Measurements from ENCODE around the gene VCL. TPM values are rescaled to one million over a fixed set of nuclear protein-coding genes. Genes with fewer than 3 reads are reported as not detected.

The VCL gene
- total RNA-seq, 1 experiment from 2014 or later, result 495 TPM

GRCh38 chr10:74107391-74107790 is 109.5 kb downstream of the VCL start:
- no peaks in the 10 kb centered on the region for H3K4me1 ChIP-seq (ENCODE audit: control insufficient read depth, insufficient read depth, low read length)

GRCh38 chr10:74109452-74109851 is 111.5 kb downstream of the VCL start:
- in situ Hi-C loops (cut with HindIII; ENCODE audit: low pct_unique_long_range_greater_than_20kb, low sequenced_read_pairs) (no loop called here), intact Hi-C loops (cut with micrococcal nuclease; ENCODE audit: unreplicated experiment) (no loop called here)
- no peaks in the 10 kb centered on the region for H3K4me1 ChIP-seq (ENCODE audit: control insufficient read depth, insufficient read depth, low read length)
- H3K36me3 ChIP-seq (ENCODE audit: control insufficient read depth, insufficient read depth, low read length), result peaks cover 63% of the 10 kb centered on the region
- DNase-seq (ENCODE audit: low read depth, low spot score) (no peak), ATAC-seq (no peak)
- no peak overlapping the region for H3K27ac ChIP-seq (ENCODE audit: low read length)
- no peak overlapping the region for H3K4me3 ChIP-seq (ENCODE audit: low read depth in 2 of 2, low read length in 2 of 2)
- POLR2A ChIA-PET, result no interaction called here
- H3K9me3 ChIP-seq (ENCODE audit: control insufficient read depth, insufficient read depth, low read depth, low read length), result no peaks in the 10 kb centered on the region
- H3K27me3 ChIP-seq (ENCODE audit: control insufficient read depth, insufficient read depth, low read length), result no peaks in the 10 kb centered on the region
- CTCF ChIA-PET, result interaction anchor here (0.5 kb wide), 1 partner anchor 152 kb away, joined by 7 read pairs; no protein-coding TSS in a partner anchor
- BruUV-seq (replicated peaks), result TSS peak; percentile 47
- TF ChIP-seq TCF7L2 (IDR thresholded peaks at IDR 0.05; ENCODE audit: low read depth, low read length), result no peak
- TF ChIP-seq REST (IDR thresholded peaks at IDR 0.05; ENCODE audit: insufficient read depth in 1 of 2, low read depth in 2 of 2, low read length in 1 of 2), result no peak
- TF ChIP-seq, protein P1, sequence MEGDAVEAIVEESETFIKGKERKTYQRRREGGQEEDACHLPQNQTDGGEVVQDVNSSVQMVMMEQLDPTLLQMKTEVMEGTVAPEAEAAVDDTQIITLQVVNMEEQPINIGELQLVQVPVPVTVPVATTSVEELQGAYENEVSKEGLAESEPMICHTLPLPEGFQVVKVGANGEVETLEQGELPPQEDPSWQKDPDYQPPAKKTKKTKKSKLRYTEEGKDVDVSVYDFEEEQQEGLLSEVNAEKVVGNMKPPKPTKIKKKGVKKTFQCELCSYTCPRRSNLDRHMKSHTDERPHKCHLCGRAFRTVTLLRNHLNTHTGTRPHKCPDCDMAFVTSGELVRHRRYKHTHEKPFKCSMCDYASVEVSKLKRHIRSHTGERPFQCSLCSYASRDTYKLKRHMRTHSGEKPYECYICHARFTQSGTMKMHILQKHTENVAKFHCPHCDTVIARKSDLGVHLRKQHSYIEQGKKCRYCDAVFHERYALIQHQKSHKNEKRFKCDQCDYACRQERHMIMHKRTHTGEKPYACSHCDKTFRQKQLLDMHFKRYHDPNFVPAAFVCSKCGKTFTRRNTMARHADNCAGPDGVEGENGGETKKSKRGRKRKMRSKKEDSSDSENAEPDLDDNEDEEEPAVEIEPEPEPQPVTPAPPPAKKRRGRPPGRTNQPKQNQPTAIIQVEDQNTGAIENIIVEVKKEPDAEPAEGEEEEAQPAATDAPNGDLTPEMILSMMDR (IDR thresholded peaks at IDR 0.05), result no peak
- no peak for TF ChIP-seq POLR2AphosphoS5 (IDR thresholded peaks at IDR 0.05; ENCODE audit: low read depth, low read length)
- TF ChIP-seq SIN3A (IDR thresholded peaks at IDR 0.05; ENCODE audit: borderline replicate concordance, insufficient read depth, low read depth, low read length), result no peak

More at GRCh38 chr10:74107391-74107790, 109.5 kb downstream of the VCL start:
- DNase-seq (ENCODE audit: low read depth, low spot score), result no peak
- intact Hi-C loops (cut with micrococcal nuclease; ENCODE audit: unreplicated experiment) (no loop called here), in situ Hi-C loops (cut with HindIII; ENCODE audit: low pct_unique_long_range_greater_than_20kb, low sequenced_read_pairs) (no loop called here)
- POLR2A ChIA-PET, result interaction anchor here (0.6 kb wide), 1 partner anchor 149 kb away, joined by 4 read pairs; no protein-coding TSS in a partner anchor
- CTCF ChIA-PET, result no interaction called here
- H3K4me3 ChIP-seq (ENCODE audit: low read depth in 2 of 2, low read length in 2 of 2), result no peak overlapping the region
- no TSS peak for BruUV-seq (replicated peaks)
- peaks cover 69% of the 10 kb centered on the region for H3K36me3 ChIP-seq (ENCODE audit: control insufficient read depth, insufficient read depth, low read length)
- no peak for ATAC-seq
- no peaks in the 10 kb centered on the region for H3K9me3 ChIP-seq (ENCODE audit: control insufficient read depth, insufficient read depth, low read depth, low read length)
- H3K27ac ChIP-seq (ENCODE audit: low read length), result no peak overlapping the region
- no peaks in the 10 kb centered on the region for H3K27me3 ChIP-seq (ENCODE audit: control insufficient read depth, insufficient read depth, low read length)
- TF ChIP-seq, protein P1 (IDR thresholded peaks at IDR 0.05), result no peak
- no peak for TF ChIP-seq REST (IDR thresholded peaks at IDR 0.05; ENCODE audit: insufficient read depth in 1 of 2, low read depth in 2 of 2, low read length in 1 of 2)
- TF ChIP-seq TCF7L2 (IDR thresholded peaks at IDR 0.05; ENCODE audit: low read depth, low read length), result no peak
- no peak for TF ChIP-seq SIN3A (IDR thresholded peaks at IDR 0.05; ENCODE audit: borderline replicate concordance, insufficient read depth, low read depth, low read length)
- no peak for TF ChIP-seq POLR2AphosphoS5 (IDR thresholded peaks at IDR 0.05; ENCODE audit: low read depth, low read length)

Data from Panc1 (cell line).